ENCODE measurements around the gene ZNF674. TPM values are rescaled to one million over a fixed set of nuclear protein-coding genes. Genes with fewer than 3 reads are reported as not detected.

ZNF674 gene
- total and polyA plus RNA-seq, 10 of the 15 experiments (the other 5 are each of a cell fraction or from before 2014, with no cell fraction given): 1.0 to 3.7 (median 1.8) TPM

GRCh38 chrX:46551494-46552128, 6.4 kb upstream of the ZNF674 start:
- ChIA-PET RAD21 (ENCODE audit: unreplicated experiment) (interaction anchor here (0.8 kb wide), 1 partner anchor 26 kb away, joined by 3 read pairs; no protein-coding TSS in a partner anchor), CTCF (no interaction called here), SMC1A (ENCODE audit: uncharacterized antibody, unreplicated experiment) (no interaction called here), POLR2A (no interaction called here)
- Histone ChIP-seq H3K4me1 (ENCODE audit: control insufficient read depth, insufficient read depth, low read length) (peaks cover 4% of the 10 kb centered on the region; the same call in 1 of the 2 replicates), H3K27ac (ENCODE audit: control insufficient read depth, insufficient read depth) (no peak overlapping the region), H3K4me2 (ENCODE audit: control insufficient read depth, insufficient read depth) (no peak overlapping the region), H3K27me3 (replicated peaks in 1 of 2; ENCODE audit: control insufficient read depth in 2 of 2, insufficient read depth in 2 of 2, low read length in 1 of 2) (no peaks in the 10 kb centered on the region), H3K36me3 (ENCODE audit: control insufficient read depth in 2 of 2, insufficient read depth in 2 of 2, low read length in 1 of 2) (peaks cover 0 to 4% of the 10 kb centered on the region in 2 experiments; a peak in 2 of 4 replicates), H2AFZ (ENCODE audit: control insufficient read depth, low read depth, low read length) (no peak overlapping the region), H3K9ac (ENCODE audit: control insufficient read depth, insufficient read depth, low read length) (no peak overlapping the region), H3K4me3 (no peak overlapping the region), H3K79me2 (ENCODE audit: control insufficient read depth, insufficient read depth, low read length) (peaks cover 12% of the 10 kb centered on the region), H3K9me3 (replicated peaks; ENCODE audit: control insufficient read depth, insufficient read depth, low read length) (no peaks in the 10 kb centered on the region; the same call in 2 of the 3 replicates), H4K20me1 (ENCODE audit: control insufficient read depth, insufficient read depth) (no peaks in the 10 kb centered on the region)
- no peak for FAIRE-seq
- WGBS (ENCODE audit: insufficient coverage, insufficient replicate concordance, low lambda C conversion rate, missing lambda C conversion rate): 86% methylated on average over 8 of the region's 8 CpGs
- BruUV-seq (replicated peaks): no TSS peak
- no peak for DNase-seq (ENCODE audit: low read depth, low spot score)
- no peak for ATAC-seq
- intact Hi-C loops (cut with micrococcal nuclease; ENCODE audit: unreplicated experiment): loop anchor here (10.0 kb wide), 1 partner anchor 413 kb away; no protein-coding TSS in a partner anchor
- in situ Hi-C loops (cut with MboI): loop anchor here (10.0 kb wide), 1 partner anchor 243 kb away; no protein-coding TSS in a partner anchor
- TF ChIP-seq, protein P1, sequence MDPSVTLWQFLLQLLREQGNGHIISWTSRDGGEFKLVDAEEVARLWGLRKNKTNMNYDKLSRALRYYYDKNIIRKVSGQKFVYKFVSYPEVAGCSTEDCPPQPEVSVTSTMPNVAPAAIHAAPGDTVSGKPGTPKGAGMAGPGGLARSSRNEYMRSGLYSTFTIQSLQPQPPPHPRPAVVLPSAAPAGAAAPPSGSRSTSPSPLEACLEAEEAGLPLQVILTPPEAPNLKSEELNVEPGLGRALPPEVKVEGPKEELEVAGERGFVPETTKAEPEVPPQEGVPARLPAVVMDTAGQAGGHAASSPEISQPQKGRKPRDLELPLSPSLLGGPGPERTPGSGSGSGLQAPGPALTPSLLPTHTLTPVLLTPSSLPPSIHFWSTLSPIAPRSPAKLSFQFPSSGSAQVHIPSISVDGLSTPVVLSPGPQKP (IDR thresholded peaks at IDR 0.05; ENCODE audit: low read depth, low read length): no peak
- TF ChIP-seq, protein P2, sequence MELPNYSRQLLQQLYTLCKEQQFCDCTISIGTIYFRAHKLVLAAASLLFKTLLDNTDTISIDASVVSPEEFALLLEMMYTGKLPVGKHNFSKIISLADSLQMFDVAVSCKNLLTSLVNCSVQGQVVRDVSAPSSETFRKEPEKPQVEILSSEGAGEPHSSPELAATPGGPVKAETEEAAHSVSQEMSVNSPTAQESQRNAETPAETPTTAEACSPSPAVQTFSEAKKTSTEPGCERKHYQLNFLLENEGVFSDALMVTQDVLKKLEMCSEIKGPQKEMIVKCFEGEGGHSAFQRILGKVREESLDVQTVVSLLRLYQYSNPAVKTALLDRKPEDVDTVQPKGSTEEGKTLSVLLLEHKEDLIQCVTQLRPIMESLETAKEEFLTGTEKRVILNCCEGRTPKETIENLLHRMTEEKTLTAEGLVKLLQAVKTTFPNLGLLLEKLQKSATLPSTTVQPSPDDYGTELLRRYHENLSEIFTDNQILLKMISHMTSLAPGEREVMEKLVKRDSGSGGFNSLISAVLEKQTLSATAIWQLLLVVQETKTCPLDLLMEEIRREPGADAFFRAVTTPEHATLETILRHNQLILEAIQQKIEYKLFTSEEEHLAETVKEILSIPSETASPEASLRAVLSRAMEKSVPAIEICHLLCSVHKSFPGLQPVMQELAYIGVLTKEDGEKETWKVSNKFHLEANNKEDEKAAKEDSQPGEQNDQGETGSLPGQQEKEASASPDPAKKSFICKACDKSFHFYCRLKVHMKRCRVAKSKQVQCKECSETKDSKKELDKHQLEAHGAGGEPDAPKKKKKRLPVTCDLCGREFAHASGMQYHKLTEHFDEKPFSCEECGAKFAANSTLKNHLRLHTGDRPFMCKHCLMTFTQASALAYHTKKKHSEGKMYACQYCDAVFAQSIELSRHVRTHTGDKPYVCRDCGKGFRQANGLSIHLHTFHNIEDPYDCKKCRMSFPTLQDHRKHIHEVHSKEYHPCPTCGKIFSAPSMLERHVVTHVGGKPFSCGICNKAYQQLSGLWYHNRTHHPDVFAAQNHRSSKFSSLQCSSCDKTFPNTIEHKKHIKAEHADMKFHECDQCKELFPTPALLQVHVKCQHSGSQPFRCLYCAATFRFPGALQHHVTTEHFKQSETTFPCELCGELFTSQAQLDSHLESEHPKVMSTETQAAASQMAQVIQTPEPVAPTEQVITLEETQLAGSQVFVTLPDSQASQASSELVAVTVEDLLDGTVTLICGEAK (IDR thresholded peaks at IDR 0.05; ENCODE audit: borderline replicate concordance): no peak
- TF ChIP-seq GABPA (IDR thresholded peaks at IDR 0.05; ENCODE audit: low read depth) (no peak), SPI1 (IDR thresholded peaks at IDR 0.05; ENCODE audit: borderline replicate concordance, insufficient read depth, low read depth, low read length) (no peak), CHD4 (IDR thresholded peaks at IDR 0.05) (no peak), IKZF2 (IDR thresholded peaks at IDR 0.05) (no peak), JUNB (IDR thresholded peaks at IDR 0.05) (no peak), KDM1A (IDR thresholded peaks at IDR 0.05; ENCODE audit: borderline replicate concordance) (no peak), ATF3 (IDR thresholded peaks at IDR 0.05; ENCODE audit: borderline replicate concordance, extremely low read depth, low read depth, low read length) (no peak)
- TF ChIP-seq, protein P3, sequence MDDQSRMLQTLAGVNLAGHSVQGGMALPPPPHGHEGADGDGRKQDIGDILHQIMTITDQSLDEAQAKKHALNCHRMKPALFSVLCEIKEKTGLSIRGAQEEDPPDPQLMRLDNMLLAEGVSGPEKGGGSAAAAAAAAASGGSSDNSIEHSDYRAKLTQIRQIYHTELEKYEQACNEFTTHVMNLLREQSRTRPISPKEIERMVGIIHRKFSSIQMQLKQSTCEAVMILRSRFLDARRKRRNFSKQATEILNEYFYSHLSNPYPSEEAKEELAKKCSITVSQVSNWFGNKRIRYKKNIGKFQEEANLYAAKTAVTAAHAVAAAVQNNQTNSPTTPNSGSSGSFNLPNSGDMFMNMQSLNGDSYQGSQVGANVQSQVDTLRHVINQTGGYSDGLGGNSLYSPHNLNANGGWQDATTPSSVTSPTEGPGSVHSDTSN (IDR thresholded peaks at IDR 0.05; ENCODE audit: insufficient replicate concordance, low read depth, low read length): no peak
- TF ChIP-seq, protein P4, sequence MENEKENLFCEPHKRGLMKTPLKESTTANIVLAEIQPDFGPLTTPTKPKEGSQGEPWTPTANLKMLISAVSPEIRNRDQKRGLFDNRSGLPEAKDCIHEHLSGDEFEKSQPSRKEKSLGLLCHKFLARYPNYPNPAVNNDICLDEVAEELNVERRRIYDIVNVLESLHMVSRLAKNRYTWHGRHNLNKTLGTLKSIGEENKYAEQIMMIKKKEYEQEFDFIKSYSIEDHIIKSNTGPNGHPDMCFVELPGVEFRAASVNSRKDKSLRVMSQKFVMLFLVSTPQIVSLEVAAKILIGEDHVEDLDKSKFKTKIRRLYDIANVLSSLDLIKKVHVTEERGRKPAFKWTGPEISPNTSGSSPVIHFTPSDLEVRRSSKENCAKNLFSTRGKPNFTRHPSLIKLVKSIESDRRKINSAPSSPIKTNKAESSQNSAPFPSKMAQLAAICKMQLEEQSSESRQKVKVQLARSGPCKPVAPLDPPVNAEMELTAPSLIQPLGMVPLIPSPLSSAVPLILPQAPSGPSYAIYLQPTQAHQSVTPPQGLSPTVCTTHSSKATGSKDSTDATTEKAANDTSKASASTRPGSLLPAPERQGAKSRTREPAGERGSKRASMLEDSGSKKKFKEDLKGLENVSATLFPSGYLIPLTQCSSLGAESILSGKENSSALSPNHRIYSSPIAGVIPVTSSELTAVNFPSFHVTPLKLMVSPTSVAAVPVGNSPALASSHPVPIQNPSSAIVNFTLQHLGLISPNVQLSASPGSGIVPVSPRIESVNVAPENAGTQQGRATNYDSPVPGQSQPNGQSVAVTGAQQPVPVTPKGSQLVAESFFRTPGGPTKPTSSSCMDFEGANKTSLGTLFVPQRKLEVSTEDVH (IDR thresholded peaks at IDR 0.05; ENCODE audit: low read depth, partially characterized antibody): no peak

All from GM12878 (cell line).